NB4 (cell line): Measurements from ENCODE around the gene RESP18.

Experiments used
- MAX ChIP-seq: IDR thresholded peaks from 2 replicates; pipeline ENCODE4 v1.6.1; 2011; ENCODE audit warnings: low read depth, low read length
- MYC ChIP-seq: IDR thresholded peaks from 2 replicates; pipeline ENCODE4 v1.6.1; 2011; ENCODE audit warnings: low read depth, low read length
- POLR2A ChIP-seq: IDR thresholded peaks from 2 replicates; pipeline ENCODE4 v1.6.1; 2011; ENCODE audit warnings: mild to moderate bottlenecking; ENCODE audit not compliant: insufficient read length; ENCODE audit errors: extremely low read depth
- TF ChIP-seq, protein P1 (sequence below): IDR thresholded peaks from one replicate; pipeline ENCODE4 v1.5.1; 2012; ENCODE audit warnings: low read depth, low read length

DNA sequence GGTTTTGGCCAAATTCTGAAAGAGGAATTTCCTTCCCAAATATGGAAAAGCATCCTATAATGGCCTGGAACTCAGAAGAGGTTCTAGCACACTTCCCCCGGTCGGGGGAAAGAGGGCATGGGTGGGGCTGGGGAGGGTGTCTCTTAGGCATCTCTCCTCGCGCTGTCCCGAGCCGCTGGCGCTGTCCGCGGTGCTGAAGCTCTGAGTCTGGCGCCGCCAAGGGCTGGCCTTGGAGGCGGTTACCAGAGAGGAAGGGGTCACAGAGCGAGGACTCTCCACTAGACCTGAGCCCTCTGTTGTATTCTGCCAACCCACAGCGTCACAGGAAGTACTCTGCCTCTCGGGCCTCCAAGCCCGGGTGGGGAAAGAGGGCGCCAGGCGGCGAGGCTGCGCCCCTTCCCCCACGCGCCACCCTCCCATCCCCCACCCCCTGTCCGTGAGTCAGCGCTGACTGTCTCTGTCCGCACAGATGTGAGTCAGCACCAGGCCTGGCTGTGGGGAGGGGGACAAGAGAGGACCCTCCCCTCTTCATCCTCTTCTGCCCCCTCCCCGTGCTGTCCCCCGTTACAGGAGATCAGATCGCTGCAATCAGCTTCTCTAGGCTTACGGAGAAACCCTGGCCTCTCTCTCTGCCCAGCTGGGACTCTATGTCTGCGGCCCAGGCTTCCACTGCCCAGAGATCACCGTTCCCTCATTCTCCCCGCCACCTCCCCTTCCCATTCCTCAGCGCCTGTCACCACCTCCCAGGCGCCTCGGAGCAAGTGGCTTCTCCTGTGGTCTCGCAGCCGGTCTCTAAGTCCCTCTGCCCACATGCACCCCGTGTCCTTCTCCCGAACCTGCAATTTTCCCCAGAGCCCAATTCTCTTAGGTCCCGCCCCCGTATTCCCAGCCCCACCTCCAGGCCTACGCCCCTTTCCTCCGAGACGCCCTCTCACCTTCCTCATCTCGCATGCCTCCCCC lies 24.1 kb downstream of the RESP18 start:
- TF ChIP-seq, protein P1, sequence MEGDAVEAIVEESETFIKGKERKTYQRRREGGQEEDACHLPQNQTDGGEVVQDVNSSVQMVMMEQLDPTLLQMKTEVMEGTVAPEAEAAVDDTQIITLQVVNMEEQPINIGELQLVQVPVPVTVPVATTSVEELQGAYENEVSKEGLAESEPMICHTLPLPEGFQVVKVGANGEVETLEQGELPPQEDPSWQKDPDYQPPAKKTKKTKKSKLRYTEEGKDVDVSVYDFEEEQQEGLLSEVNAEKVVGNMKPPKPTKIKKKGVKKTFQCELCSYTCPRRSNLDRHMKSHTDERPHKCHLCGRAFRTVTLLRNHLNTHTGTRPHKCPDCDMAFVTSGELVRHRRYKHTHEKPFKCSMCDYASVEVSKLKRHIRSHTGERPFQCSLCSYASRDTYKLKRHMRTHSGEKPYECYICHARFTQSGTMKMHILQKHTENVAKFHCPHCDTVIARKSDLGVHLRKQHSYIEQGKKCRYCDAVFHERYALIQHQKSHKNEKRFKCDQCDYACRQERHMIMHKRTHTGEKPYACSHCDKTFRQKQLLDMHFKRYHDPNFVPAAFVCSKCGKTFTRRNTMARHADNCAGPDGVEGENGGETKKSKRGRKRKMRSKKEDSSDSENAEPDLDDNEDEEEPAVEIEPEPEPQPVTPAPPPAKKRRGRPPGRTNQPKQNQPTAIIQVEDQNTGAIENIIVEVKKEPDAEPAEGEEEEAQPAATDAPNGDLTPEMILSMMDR: peak; percentile 3
- TF ChIP-seq MAX: no peak
- no peak for TF ChIP-seq POLR2A
- TF ChIP-seq MYC: no peak
